HepG2 (cell line): Measurements from ENCODE around the gene SERPINI1. TPM values are rescaled to one million over a fixed set of nuclear protein-coding genes. Genes with fewer than 3 reads are reported as not detected.

Experiments used
- CCAR2 ChIP-seq: fragments of 200-400 bp; formaldehyde crosslinking; optimal IDR thresholded peaks from 2 replicates; pipeline ENCODE3; 2018; ENCODE audit warnings: low read depth, mild to moderate bottlenecking, low read length, moderate library complexity
- HBP1 ChIP-seq: IDR thresholded peaks from 2 replicates; pipeline ENCODE4 v1.6.1; 2016; ENCODE audit warnings: low read depth, control low read depth
- KLF11 ChIP-seq: IDR thresholded peaks from 2 replicates; pipeline ENCODE4 v1.6.1; 2016; ENCODE audit warnings: missing compliant biosample characterization
- POLR2G ChIP-seq: fragments of 200-400 bp; formaldehyde crosslinking; IDR thresholded peaks from 2 replicates; pipeline ENCODE4 v1.6.1; 2018; ENCODE audit warnings: mild to moderate bottlenecking, low read depth, low read length, moderate library complexity
- PRDM15 ChIP-seq: sonication (generic); formaldehyde crosslinking; IDR thresholded peaks from 2 replicates; pipeline ENCODE4 v1.4.0; 2020; ENCODE audit warnings: missing genetic modification reagents
- SIN3A ChIP-seq: IDR thresholded peaks from 2 replicates; pipeline ENCODE4 v1.6.1; 2011; ENCODE audit warnings: low read depth, mild to moderate bottlenecking, control low read depth, low read length, borderline replicate concordance
- STAG1 ChIP-seq: sonication (generic); formaldehyde crosslinking; IDR thresholded peaks from 2 replicates; pipeline ENCODE4 v1.4.0; 2020; ENCODE audit warnings: missing genetic modification reagents
- ZFP36 ChIP-seq: fragments of 150-350 bp; IDR thresholded peaks from 2 replicates; pipeline ENCODE4 v1.6.1; 2018; ENCODE audit warnings: borderline replicate concordance, low read length, low read depth; ENCODE audit not compliant: partially characterized antibody
- ZKSCAN5 ChIP-seq: sonication (generic); formaldehyde crosslinking; IDR thresholded peaks from 2 replicates; pipeline ENCODE4 v1.5.1; 2020; ENCODE audit warnings: mild to moderate bottlenecking, missing genetic modification reagents
- ZNF275 ChIP-seq: sonication (generic); formaldehyde crosslinking; IDR thresholded peaks from 2 replicates; pipeline ENCODE4 v1.8.0; 2022; ENCODE audit warnings: missing genetic modification reagents, mild to moderate bottlenecking, inconsistent platforms, borderline replicate concordance
- ZNF556 ChIP-seq: sonication (generic); formaldehyde crosslinking; IDR thresholded peaks from 2 replicates; pipeline ENCODE4 v1.4.0; 2020; ENCODE audit warnings: mild to moderate bottlenecking, missing genetic modification reagents, borderline replicate concordance
- ZNF569 ChIP-seq: sonication (generic); formaldehyde crosslinking; IDR thresholded peaks from 2 replicates; pipeline ENCODE4 v1.5.0; 2020; ENCODE audit warnings: mild to moderate bottlenecking, missing genetic modification reagents, moderate library complexity, borderline replicate concordance
- ZNF572 ChIP-seq: sonication (generic); formaldehyde crosslinking; IDR thresholded peaks from 2 replicates; pipeline ENCODE4 v1.5.1; 2020; ENCODE audit warnings: mild to moderate bottlenecking, missing genetic modification reagents
- ZNF598 ChIP-seq: sonication (generic); formaldehyde crosslinking; IDR thresholded peaks from 2 replicates; pipeline ENCODE4 v1.5.1; 2020; ENCODE audit warnings: mild to moderate bottlenecking, missing genetic modification reagents, borderline replicate concordance
- ZNF678 ChIP-seq: sonication (generic); formaldehyde crosslinking; IDR thresholded peaks from 2 replicates; pipeline ENCODE4 v1.4.0; 2020; ENCODE audit warnings: mild to moderate bottlenecking, missing genetic modification reagents
- ZNF710 ChIP-seq: sonication (generic); formaldehyde crosslinking; IDR thresholded peaks from 2 replicates; pipeline ENCODE4 v1.5.0; 2020; ENCODE audit warnings: mild to moderate bottlenecking, missing genetic modification reagents, borderline replicate concordance
- ZNF776 ChIP-seq: sonication (generic); formaldehyde crosslinking; IDR thresholded peaks from 2 replicates; pipeline ENCODE4 v1.4.0; 2020; ENCODE audit warnings: mild to moderate bottlenecking, missing genetic modification reagents
- ZNF784 ChIP-seq: sonication (generic); formaldehyde crosslinking; IDR thresholded peaks from 2 replicates; pipeline ENCODE4 v1.5.1; 2020; ENCODE audit warnings: missing genetic modification reagents, mild to moderate bottlenecking, borderline replicate concordance
- polyA plus RNA-seq, 8 experiments: library from polyadenylated mRNA; depleted of rRNA in 3 of 8; stranded (reverse) in 7 of 8; unstranded in 1 of 8; fragments of >200 nt; fragmentation: Illumina TruSeq in 4 of 8; extraction: Trizol in 4 of 8; gene quantifications; 2 replicates each; pipeline versions ENCODE4 v1.2.1 to v1.2.3, GENCODE V29; 2011 to 2016; ENCODE audit warnings: low read depth in 4 of 8, missing spikeins in 1 of 8, mixed read lengths in 1 of 8; ENCODE audit not compliant: insufficient read depth in 1 of 8
- total RNA-seq, 5 experiments: library from RNA; depleted of rRNA; stranded (reverse); fragments of >200 nt; fragmentation: Illumina TruSeq; extraction: Trizol; gene quantifications; 2 replicates each; pipeline ENCODE4 v1.2.3, GENCODE V29; 2016; ENCODE audit warnings: low read depth in 1 of 5

The SERPINI1 gene
- total and polyA plus RNA-seq, 2 of the 13 experiments (the other 11 are each of a cell fraction or from before 2014, with no cell fraction given), result 14.7 to 58.0 TPM

- 0 out of 2 replicates have a peak, but pooled peaks have one; percentile 46 for TF ChIP-seq ZNF275 (CRISPR knock-in tag)
- TF ChIP-seq HBP1 (CRISPR knock-in tag), result 0 out of 2 replicates have a peak, but pooled peaks have one; percentile 53
- TF ChIP-seq ZNF678 (CRISPR knock-in tag), result no peak
- TF ChIP-seq ZNF569 (CRISPR knock-in tag), result no peak
- TF ChIP-seq ZNF776 (CRISPR knock-in tag), result peak; percentile 62; the same call in 1 of the 2 replicates
- TF ChIP-seq SIN3A, result peak; percentile 86; the same call in 1 of the 2 replicates
- TF ChIP-seq ZNF572, result no peak; the same call in none of the 2 replicates
- peak; percentile 50; the same call in 1 of the 2 replicates for TF ChIP-seq ZNF556 (CRISPR knock-in tag)
- no peak for TF ChIP-seq ZNF710
- no peak for TF ChIP-seq ZKSCAN5 (CRISPR knock-in tag)
- peak; percentile 59; the same call in 1 of the 2 replicates for TF ChIP-seq ZNF784 (CRISPR knock-in tag)
- TF ChIP-seq PRDM15 (CRISPR knock-in tag), result peak; percentile 79
- peak; percentile 64; the same call in 1 of the 2 replicates for TF ChIP-seq KLF11 (CRISPR knock-in tag)
- TF ChIP-seq STAG1 (CRISPR knock-in tag), result no peak
- no peak for TF ChIP-seq CCAR2
- no peak for TF ChIP-seq ZFP36
- 0 out of 2 replicates have a peak, but pooled peaks have one; percentile 16 for TF ChIP-seq ZNF598
- peak; percentile 82 for TF ChIP-seq POLR2G
Observed at GRCh38 chr3:167735233-167736138, at the start of gene SERPINI1 (continued).
